MV-4-11 (cell line): ENCODE results near the gene VKORC1.

ENCODE experiments used
- DNase-seq: peaks from one replicate; lab custom pipeline; 2025; lab: John Stamatoyannopoulos, UW

VKORC1 gene

GRCh38 chr16:31130336-31130891, 35.8 kb upstream of the VKORC1 start:
- DNase-seq, result peak; percentile 41

- peak; percentile 62 for DNase-seq
Observed at GRCh38 chr16:31129568-31130335, 35.2 kb upstream of the VKORC1 start.

- peak; percentile 95 for DNase-seq
Observed at GRCh38 chr16:31128711-31129567, 34.3 kb upstream of the VKORC1 start.

- no peak for DNase-seq
Observed at GRCh38 chr16:31127182-31127581, 32.6 kb upstream of the VKORC1 start.

GRCh38 chr16:31125844-31126243, 31.2 kb upstream of the VKORC1 start:
- DNase-seq, result no peak

- no peak for DNase-seq
Observed at GRCh38 chr16:31120129-31120528, 25.5 kb upstream of the VKORC1 start.

GRCh38 chr16:31118223-31119155, 23.9 kb upstream of the VKORC1 start:
- DNase-seq, result peak; percentile 51

GRCh38 chr16:31117384-31118222, 23.0 kb upstream of the VKORC1 start, which contains the start of gene KAT8:
TSS of gene KAT8 (plus strand) at chr16:31117664. CDS start at chr16:31117682, 18 bp downstream.
- DNase-seq, result peak; percentile 98

GRCh38 chr16:31114468-31114867, 19.9 kb upstream of the VKORC1 start:
- DNase-seq, result no peak

- peak; percentile 76 for DNase-seq
Observed at GRCh38 chr16:31113121-31114120, 18.8 kb upstream of the VKORC1 start.

GRCh38 chr16:31112711-31113110, 18.1 kb upstream of the VKORC1 start:
- DNase-seq, result no peak

- no peak for DNase-seq
Observed at GRCh38 chr16:31111881-31112466, 17.4 kb upstream of the VKORC1 start.

- no peak for DNase-seq
Observed at GRCh38 chr16:31110106-31111034, 15.8 kb upstream of the VKORC1 start.

GRCh38 chr16:31109622-31110021, 15.0 kb upstream of the VKORC1 start:
- no peak for DNase-seq

GRCh38 chr16:31108794-31109558, 14.4 kb upstream of the VKORC1 start:
- no peak for DNase-seq

GRCh38 chr16:31108035-31108793, 13.6 kb upstream of the VKORC1 start, which contains the start of gene BCKDK:
TSS of gene BCKDK (plus strand) at chr16:31108386. CDS start at chr16:31109224, 838 bp downstream.
- DNase-seq, result peak; percentile 72
